GM12872 (cell line): Measurements from ENCODE around the gene METTL8.

Source experiments
- CTCF ChIP-seq: IDR thresholded peaks from 3 replicates; pipeline ENCODE4 v1.5.1; 2011; ENCODE audit warnings: low read depth, mild to moderate bottlenecking, low read length, moderate library complexity; ENCODE audit not compliant: insufficient read depth

METTL8 gene

GRCh38 chr2:171310889-171311288 lies 122.9 kb downstream of the METTL8 start:
- TF ChIP-seq CTCF: no peak

- no peak for TF ChIP-seq CTCF
These were observed 124.1 kb downstream of the METTL8 start for GRCh38 chr2:171309455-171310286.

- TF ChIP-seq CTCF: no peak
These were observed 125.3 kb downstream of the METTL8 start for GRCh38 chr2:171308280-171309054.

GRCh38 chr2:171307560-171307959 lies 126.2 kb downstream of the METTL8 start:
- TF ChIP-seq CTCF: no peak

- TF ChIP-seq CTCF: no peak
These were observed 135.8 kb downstream of the METTL8 start for GRCh38 chr2:171297956-171298355.

- TF ChIP-seq CTCF: no peak
These were observed 139.2 kb downstream of the METTL8 start for GRCh38 chr2:171294608-171295007.

GRCh38 chr2:171293661-171294060 lies 140.1 kb downstream of the METTL8 start:
- TF ChIP-seq CTCF: no peak
